Right lobe of liver (tissue), 6 donors: ENCODE data around the gene AP5S1. TPM values are rescaled to one million over a fixed set of nuclear protein-coding genes. Genes with fewer than 3 reads are reported as not detected.
"Not testable (repeated sequence)": the region's sequence is repeated elsewhere in the genome, so short reads cannot be mapped to it uniquely, and the experiment has no call there.

Experiments
- ATAC-seq, 4 donors: fragments of 200-7000 bp; cut with Tn5 transposase; one replicate each; pipeline ENCODE4 v1.9.1; 2020; ENCODE audit warnings: mild to moderate bottlenecking in 4 of 4, moderate library complexity in 4 of 4
- DNase-seq, 3 donors: peaks; one replicate each; pipeline ENCODE4 v3.0.0-alpha.2; 2020
- H3K27ac ChIP-seq, 3 donors: fragments of 200-600 bp; one replicate each; pipeline ENCODE4 v1.8.0; 2022
- H3K27me3 ChIP-seq, 2 donors: fragments of 200-600 bp; one replicate each; pipeline ENCODE4 v1.8.0; 2022
- H3K36me3 ChIP-seq, 4 donors: fragments of 200-600 bp; sonication (generic) in 1 of 4; one replicate each; pipeline versions ENCODE4 v1.5.1 to v1.8.0; 2017 to 2022; ENCODE audit warnings: control low read depth in 1 of 4
- H3K4me1 ChIP-seq, 4 donors: fragments of 200-600 bp; sonication (generic) in 1 of 4; one replicate each; pipeline versions ENCODE4 v1.5.1 to v1.8.0; 2017 to 2022; ENCODE audit warnings: control low read depth in 1 of 4
- H3K4me3 ChIP-seq, 3 donors: fragments of 200-600 bp; one replicate each; pipeline ENCODE4 v1.8.0; 2022
- H3K9me3 ChIP-seq, 4 donors: fragments of 200-600 bp; sonication (generic) in 1 of 4; one replicate each; pipeline versions ENCODE4 v1.5.1 to v1.8.0; 2017 to 2022; ENCODE audit warnings: control low read depth in 1 of 4
- CTCF ChIP-seq, 4 donors: fragments of 200-600 bp in 3 of 4; fragments of 450-650 bp in 1 of 4; IDR thresholded peaks; one replicate each; pipeline versions ENCODE4 v1.5.1 to v1.8.0; 2016 to 2022; ENCODE audit warnings: antibody characterized with exemption in 4 of 4, mild to moderate bottlenecking in 2 of 4
- POLR2A ChIP-seq: fragments of 450-650 bp; IDR thresholded peaks from one replicate; pipeline ENCODE4 v1.6.1; 2017; ENCODE audit warnings: antibody characterized with exemption, mild to moderate bottlenecking
- WGBS: methylation state at CpG from one replicate; pipeline ENCODE4 v1.1.6; 2018; ENCODE audit warnings: low coverage, low lambda C conversion rate; ENCODE audit not compliant: insufficient coverage; ENCODE audit errors: missing lambda C conversion rate; 5-methylcytosine and 5-hydroxymethylcytosine counted together
- intact Hi-C, 2 donors: fragments of 100-400 bp; cut with DNase I; formaldehyde crosslinking; loops; one replicate each; pipeline versions ENCODE4 v1.11.2 to v1.14.1; 2022
- total RNA-seq, 6 experiments: library from RNA; depleted of rRNA in 2 of 6; stranded (reverse); fragments of >200 nt in 2 of 6; fragmentation: NEBNext Ultra II Directional in 3 of 6; extraction: Animal tissue kit (Norgen Biotek cat#: 25700) in 3 of 6; gene quantifications; one replicate each; pipeline versions ENCODE4 v1.1.0 to v1.2.4, GENCODE V29; 2016 to 2023
- donor health status: DM: no; HTN: yes; CAD: no.
- donor health status: DM: no; HTN: no; CAD: no.
- donor health status: DM: no; HTN: no; CAD: no.
- donor health status: DM: no; HTN: yes; CAD: no.
- donor health status: DM: no; HTN: yes; CAD: no.

Gene AP5S1
- total RNA-seq, 6 experiments from 2014 or later: 7.7 to 16.1 (median 9.5) TPM

- intact Hi-C loops: loop anchor here (5.0 kb wide), 1 partner anchor 34 kb away; the partner anchor contains the start of gene AP5S1 (in 2 of the 2)
- no peaks in the 10 kb centered on the region for H3K36me3 ChIP-seq
- peaks cover 0 to 14% (median 5%) of the 10 kb centered on the region in 4 donors for H3K4me1 ChIP-seq
- no peaks in the 10 kb centered on the region for H3K9me3 ChIP-seq
- 40% methylated on average over 3 of the region's 4 CpGs for WGBS
- TF ChIP-seq POLR2A (no peak), CTCF (IDR thresholded peaks at IDR 0.05) (no peak)
- no peak overlapping the region for H3K4me3 ChIP-seq
- H3K27me3 ChIP-seq: no peaks in the 10 kb centered on the region
- no peak for DNase-seq
- ATAC-seq: no peak
- H3K27ac ChIP-seq: no peak overlapping the region
Observed at GRCh38 chr20:3788685-3789155, 31.6 kb upstream of the AP5S1 start.

- H3K27ac ChIP-seq, H3K27me3 ChIP-seq, H3K4me3 ChIP-seq, H3K36me3 ChIP-seq, DNase-seq, H3K9me3 ChIP-seq, ATAC-seq: not testable (repeated sequence)
- WGBS: 90% methylated on average over 4 of the region's 4 CpGs
- H3K4me1 ChIP-seq: peaks cover 0 to 14% (median 5%) of the 10 kb centered on the region in 4 donors
- intact Hi-C loops: loop anchor here (5.0 kb wide), 1 partner anchor 33 kb away; the partner anchor contains the start of gene AP5S1 (in 2 of the 2)
Observed at GRCh38 chr20:3789201-3789600, 31.1 kb upstream of the AP5S1 start.

GRCh38 chr20:3794168-3794567 is 26.2 kb upstream of the AP5S1 start:
- H3K27me3 ChIP-seq, H3K9me3 ChIP-seq, intact Hi-C loops, H3K27ac ChIP-seq, DNase-seq, ATAC-seq, H3K4me3 ChIP-seq, H3K36me3 ChIP-seq: not testable (repeated sequence)
- peaks cover 0 to 25% (median 11%) of the 10 kb centered on the region in 4 donors for H3K4me1 ChIP-seq
- no CpG with 5 or more reads among the region's 3 CpGs for WGBS

GRCh38 chr20:3794701-3795420 is 25.5 kb upstream of the AP5S1 start:
- Histone ChIP-seq H3K27me3 (no peaks in the 10 kb centered on the region), H3K36me3 (no peaks in the 10 kb centered on the region), H3K4me3 (peak overlapping the region in 2 of 3 donors; percentile 45 to 73), H3K9me3 (no peaks in the 10 kb centered on the region), H3K4me1 (peaks cover 0 to 25% (median 11%) of the 10 kb centered on the region in 4 donors), H3K27ac (peak overlapping the region; percentile 89 to 95 (median 89))
- intact Hi-C loops: no loop called here
- DNase-seq: peak in 1 of 3 donors; percentile 47
- ATAC-seq: no peak
- WGBS: 87% methylated on average over 13 of the region's 25 CpGs
- TF ChIP-seq POLR2A (no peak), CTCF (IDR thresholded peaks at IDR 0.05) (no peak)

GRCh38 chr20:3795511-3796468 is 24.6 kb upstream of the AP5S1 start, which contains the start of gene CDC25B:
TSS of gene CDC25B (plus strand) at chr20:3796310. CDS start at chr20:3796532, 222 bp downstream.
- Histone ChIP-seq H3K4me3 (peak within 1 kb of the TSS; percentile 45 to 73 (median 69)), H3K4me1 (peaks cover 0 to 25% (median 11%) of the 10 kb centered on the region in 4 donors), H3K9me3 (no peaks in the 10 kb centered on the region), H3K36me3 (no peaks in the 10 kb centered on the region), H3K27me3 (no peaks in the 10 kb centered on the region), H3K27ac (peak within 1 kb of the TSS; percentile 89 to 95 (median 89))
- TF ChIP-seq CTCF (IDR thresholded peaks at IDR 0.05): peak; percentile 28 to 71 (median 40)
- peak; percentile 51 for TF ChIP-seq POLR2A
- WGBS: 2% methylated on average over 41 of the region's 69 CpGs
- intact Hi-C loops: no loop called here
- DNase-seq (peak; percentile 94 to 95 (median 95)), ATAC-seq (peak; percentile 88 to 94 (median 91))
